Measurements from ENCODE around the gene TRAPPC2L.

The TRAPPC2L gene

GRCh38 chr16:88910284-88911135 is 53.6 kb downstream of the TRAPPC2L start:
- H3K4me1 ChIP-seq (ENCODE audit: control insufficient read depth in 1 of 2, insufficient read depth in 1 of 2, low read depth in 1 of 2, low read length in 1 of 2) = peaks cover 6 to 9% of the 10 kb centered on the region in 2 experiments
- H3K4me3 ChIP-seq (ENCODE audit: low read depth in 1 of 2, low read length in 1 of 2) = no peak overlapping the region
- H3K27ac ChIP-seq = no peak overlapping the region
- TF ChIP-seq CTCF (IDR thresholded peaks at IDR 0.05) = no peak
- no peaks in the 10 kb centered on the region for H3K9me3 ChIP-seq
- no peaks in the 10 kb centered on the region for H3K27me3 ChIP-seq
- H3K36me3 ChIP-seq = peaks cover 6% of the 10 kb centered on the region

GRCh38 chr16:88911136-88911945 is 54.4 kb downstream of the TRAPPC2L start:
- H3K9me3 ChIP-seq = no peaks in the 10 kb centered on the region
- H3K27me3 ChIP-seq = no peaks in the 10 kb centered on the region
- peaks cover 12% of the 10 kb centered on the region for H3K36me3 ChIP-seq
- TF ChIP-seq CTCF (IDR thresholded peaks at IDR 0.05) = no peak
- no peak overlapping the region for H3K27ac ChIP-seq
- H3K4me1 ChIP-seq (ENCODE audit: control insufficient read depth in 1 of 2, insufficient read depth in 1 of 2, low read depth in 1 of 2, low read length in 1 of 2) = peaks cover 2 to 5% of the 10 kb centered on the region in 2 experiments
- no peak overlapping the region for H3K4me3 ChIP-seq (ENCODE audit: low read depth in 1 of 2, low read length in 1 of 2)

- H3K4me1 ChIP-seq (ENCODE audit: control insufficient read depth in 1 of 2, insufficient read depth in 1 of 2, low read depth in 1 of 2, low read length in 1 of 2) = no peaks in the 10 kb centered on the region
- no peaks in the 10 kb centered on the region for H3K27me3 ChIP-seq
- TF ChIP-seq CTCF (IDR thresholded peaks at IDR 0.05) = no peak
- H3K36me3 ChIP-seq = peaks cover 12% of the 10 kb centered on the region
- no peak overlapping the region for H3K4me3 ChIP-seq (ENCODE audit: low read depth in 1 of 2, low read length in 1 of 2)
- H3K9me3 ChIP-seq = no peaks in the 10 kb centered on the region
- H3K27ac ChIP-seq = no peak overlapping the region
These were observed 55.0 kb downstream of the TRAPPC2L start for GRCh38 chr16:88911946-88912310.

All from neutrophil (primary cell).